Keratinocyte (primary cell): ENCODE data around the gene TRIM54. TPM values are rescaled to one million over a fixed set of nuclear protein-coding genes. Genes with fewer than 3 reads are reported as not detected.
"Not testable (repeated sequence)": the region's sequence is repeated elsewhere in the genome, so short reads cannot be mapped to it uniquely, and the experiment has no call there.

ENCODE experiments used
- DNase-seq: peaks from one replicate; pipeline ENCODE4 v3.0.0-alpha.2; 2011; ENCODE audit warnings: low read depth, missing footprints, low spot score
- FAIRE-seq: peaks from 2 replicates; lab custom pipeline; 2011; peaks lifted over from hg19 to GRCh38; lab: Jason Lieb, UNC
- H2AFZ ChIP-seq: 2 replicates; pipeline ENCODE4 v1.6.0; 2012; ENCODE audit warnings: low read length, control low read depth, inconsistent platforms; ENCODE audit not compliant: control insufficient read depth
- H3K27ac ChIP-seq: 2 replicates; pipeline ENCODE4 v1.5.1; 2011; ENCODE audit warnings: low read length; ENCODE audit not compliant: control insufficient read depth, insufficient read depth
- H3K27me3 ChIP-seq: 3 replicates; pipeline ENCODE4 v1.6.0; 2011; ENCODE audit warnings: low read length; ENCODE audit not compliant: control insufficient read depth, insufficient read depth; ENCODE audit errors: extremely low read depth
- H3K36me3 ChIP-seq, 2 experiments: 2 replicates in 1 of 2; 3 replicates in 1 of 2; pipeline ENCODE4 v1.5.1; 2011; ENCODE audit warnings: low read length in 2 of 2, mild to moderate bottlenecking in 1 of 2; ENCODE audit not compliant: control insufficient read depth in 2 of 2, insufficient read depth in 2 of 2; ENCODE audit errors: extremely low read depth in 1 of 2
- H3K4me1 ChIP-seq: 3 replicates; pipeline ENCODE4 v1.5.1; 2011; ENCODE audit warnings: low read length; ENCODE audit not compliant: control insufficient read depth, insufficient read depth; ENCODE audit errors: extremely low read depth
- H3K4me2 ChIP-seq: 3 replicates; pipeline ENCODE4 v1.6.0; 2011; ENCODE audit warnings: low read depth, low read length; ENCODE audit not compliant: control insufficient read depth, insufficient read depth; ENCODE audit errors: extremely low read depth
- H3K4me3 ChIP-seq, 3 experiments: fragments of 200-600 bp in 1 of 3; sonication (generic) in 1 of 3; 2 replicates in 2 of 3; 3 replicates in 1 of 3; pipeline ENCODE4 v1.5.1; 2011 to 2016; ENCODE audit warnings: low read length in 3 of 3, mild to moderate bottlenecking in 3 of 3, control low read depth in 2 of 3, inconsistent platforms in 1 of 3, low read depth in 1 of 3, mixed read lengths in 1 of 3, mixed run types in 1 of 3, moderate library complexity in 1 of 3; ENCODE audit not compliant: control insufficient read depth in 2 of 3, insufficient read depth in 2 of 3; ENCODE audit errors: extremely low read depth in 1 of 3
- H3K79me2 ChIP-seq: 2 replicates; pipeline ENCODE4 v1.6.0; 2012; ENCODE audit warnings: low read length; ENCODE audit not compliant: control insufficient read depth, insufficient read depth
- H3K9ac ChIP-seq: 3 replicates; pipeline ENCODE4 v1.6.0; 2011; ENCODE audit warnings: low read length; ENCODE audit not compliant: control insufficient read depth, insufficient read depth; ENCODE audit errors: extremely low read depth
- H3K9me1 ChIP-seq: 3 replicates; pipeline ENCODE4 v1.6.0; 2011; ENCODE audit warnings: low read length; ENCODE audit not compliant: control insufficient read depth, insufficient read depth; ENCODE audit errors: extremely low read depth
- H3K9me3 ChIP-seq: 2 replicates; pipeline ENCODE4 v1.5.1; 2012; ENCODE audit warnings: low read depth, low read length; ENCODE audit not compliant: control insufficient read depth
- H4K20me1 ChIP-seq: 3 replicates; pipeline ENCODE4 v1.6.0; 2011; ENCODE audit warnings: low read length; ENCODE audit not compliant: control insufficient read depth, insufficient read depth; ENCODE audit errors: extremely low read depth
- CTCF ChIP-seq, 3 experiments: IDR thresholded peaks in 1 of 3; conservative IDR thresholded peaks in 1 of 3; optimal IDR thresholded peaks in 1 of 3; 2 replicates in 2 of 3; 3 replicates in 1 of 3; pipeline versions ENCODE3 to v1.5.1; 2011; ENCODE audit warnings: low read length in 3 of 3, mild to moderate bottlenecking in 3 of 3, moderate library complexity in 2 of 3, control low read depth in 1 of 3, inconsistent platforms in 1 of 3; ENCODE audit not compliant: insufficient read depth in 2 of 3; ENCODE audit errors: extremely low read depth in 1 of 3
- EZH2 ChIP-seq: IDR thresholded peaks from one replicate; pipeline ENCODE4 v1.6.1; 2012; ENCODE audit warnings: inconsistent platforms, mild to moderate bottlenecking, low read length, moderate library complexity
- dilution Hi-C: fragments of 300-500 bp; cut with MboI; formaldehyde crosslinking; loops from one replicate; pipeline ENCODE4 v1.7.0; 2020; ENCODE audit warnings: low sequenced_read_pairs; ENCODE audit not compliant: extremely low pct_ligation_motif_present
- polyA plus RNA-seq, 5 experiments: library from polyadenylated mRNA; depleted of rRNA in 3 of 5; stranded (reverse) in 3 of 5; stranded (forward) in 1 of 5; unstranded in 1 of 5; fragments of >200 nt; gene quantifications; 1 replicate in 1 of 5; 2 replicates in 3 of 5; 3 replicates in 1 of 5; pipeline versions ENCODE4 v1.2.1 to v1.2.3, GENCODE V29; 2011 to 2012; ENCODE audit warnings: missing spikeins in 2 of 5, low read depth in 1 of 5, low replicate concordance in 1 of 5

TRIM54 gene
- polyA plus RNA-seq, 1 donor (not counting 4 experiments of a cell fraction or from before 2014, with no cell fraction given) = not detected

- dilution Hi-C loops = no loop called here
Observed at GRCh38 chr2:27265536-27265870, 16.7 kb upstream of the TRIM54 start.

GRCh38 chr2:27268296-27268695 lies 13.9 kb upstream of the TRIM54 start:
- H3K9ac ChIP-seq, H3K9me1 ChIP-seq, H4K20me1 ChIP-seq, H3K27ac ChIP-seq, H3K4me1 ChIP-seq, FAIRE-seq, H2AFZ ChIP-seq, H3K79me2 ChIP-seq, H3K9me3 ChIP-seq, H3K4me3 ChIP-seq, dilution Hi-C loops, H3K4me2 ChIP-seq, H3K36me3 ChIP-seq, DNase-seq: not testable (repeated sequence)
- H3K27me3 ChIP-seq = peaks cover 33% of the 10 kb centered on the region

More at GRCh38 chr2:27265536-27265870, 16.7 kb upstream of the TRIM54 start:
- no peak for DNase-seq
- Histone ChIP-seq H2AFZ (no peak overlapping the region), H3K9me1 (no peaks in the 10 kb centered on the region), H3K36me3 (no peaks in the 10 kb centered on the region), H3K9me3 (no peaks in the 10 kb centered on the region), H3K4me1 (peaks cover 14% of the 10 kb centered on the region), H3K9ac (no peak overlapping the region), H3K4me3 (no peak overlapping the region), H3K4me2 (no peak overlapping the region), H4K20me1 (peaks cover 2% of the 10 kb centered on the region), H3K79me2 (no peaks in the 10 kb centered on the region), H3K27ac (no peak overlapping the region), H3K27me3 (peaks cover 61% of the 10 kb centered on the region)
- FAIRE-seq = no peak
- TF ChIP-seq CTCF (optimal IDR thresholded peaks at IDR 0.05 in 1 of 3, IDR thresholded peaks at IDR 0.05 in 1 of 3, conservative IDR thresholded peaks at IDR 0.05 in 1 of 3; ENCODE audit: extremely low read depth in 1 of 3, insufficient read depth in 2 of 3, low read length in 3 of 3) = no peak
- no peak for TF ChIP-seq EZH2

- no peak for TF ChIP-seq CTCF (optimal IDR thresholded peaks at IDR 0.05 in 1 of 3, IDR thresholded peaks at IDR 0.05 in 1 of 3, conservative IDR thresholded peaks at IDR 0.05 in 1 of 3; ENCODE audit: extremely low read depth in 1 of 3, insufficient read depth in 2 of 3, low read length in 3 of 3)
- no peak for TF ChIP-seq EZH2
- Histone ChIP-seq H3K36me3 (no peaks in the 10 kb centered on the region), H3K4me2 (no peak overlapping the region), H3K9me3 (no peaks in the 10 kb centered on the region), H4K20me1 (no peaks in the 10 kb centered on the region), H3K4me1 (no peaks in the 10 kb centered on the region), H3K4me3 (no peak overlapping the region), H3K27me3 (peaks cover 16% of the 10 kb centered on the region), H3K79me2 (no peaks in the 10 kb centered on the region), H3K9ac (no peak overlapping the region), H2AFZ (no peak overlapping the region), H3K27ac (no peak overlapping the region), H3K9me1 (no peaks in the 10 kb centered on the region)
- FAIRE-seq (no peak), DNase-seq (no peak)
- dilution Hi-C loops = no loop called here
Observed at GRCh38 chr2:27270131-27270530, 12.1 kb upstream of the TRIM54 start.
